ENCODE results near the gene ALDOB.

The ALDOB gene

GRCh38 chr9:101462558-101462957 is 27.0 kb upstream of the ALDOB start:
- H3K9ac ChIP-seq, result no peak overlapping the region
- H3K4me2 ChIP-seq, result no peak overlapping the region
- no peak for TF ChIP-seq Cebpa-rat (IDR thresholded peaks at IDR 0.05)
- H3K36me3 ChIP-seq, result no peaks in the 10 kb centered on the region
- no peaks in the 10 kb centered on the region for H4K20me1 ChIP-seq
- no peaks in the 10 kb centered on the region for H3K27me3 ChIP-seq
- peaks cover 0 to 10% (median 0%) of the 10 kb centered on the region in 10 experiments; a peak in 6 of 20 replicates for H3K4me1 ChIP-seq
- no peak overlapping the region for H3K27ac ChIP-seq
- H3K9me3 ChIP-seq (replicated peaks in 1 of 11), result no peaks in the 10 kb centered on the region
- no peak overlapping the region for H3K4me3 ChIP-seq

- no peaks in the 10 kb centered on the region for H4K20me1 ChIP-seq
- H3K36me3 ChIP-seq, result no peaks in the 10 kb centered on the region
- no peaks in the 10 kb centered on the region for H3K27me3 ChIP-seq
- no peak overlapping the region for H3K4me2 ChIP-seq
- peaks cover 0 to 11% (median 0%) of the 10 kb centered on the region in 10 experiments; a peak in 7 of 20 replicates for H3K4me1 ChIP-seq
- no peak overlapping the region for H3K27ac ChIP-seq
- no peak overlapping the region for H3K9ac ChIP-seq
- TF ChIP-seq Cebpa-rat (IDR thresholded peaks at IDR 0.05), result no peak
- H3K9me3 ChIP-seq (replicated peaks in 1 of 11), result no peaks in the 10 kb centered on the region
- H3K4me3 ChIP-seq, result no peak overlapping the region
Observed at GRCh38 chr9:101460965-101461364, 25.4 kb upstream of the ALDOB start.

- Histone ChIP-seq H4K20me1 (no peaks in the 10 kb centered on the region), H3K4me1 (peaks cover 0 to 6% (median 0%) of the 10 kb centered on the region in 10 experiments; a peak in 2 of 20 replicates), H3K9me3 (replicated peaks in 1 of 11) (no peaks in the 10 kb centered on the region), H3K9ac (no peak overlapping the region), H3K36me3 (no peaks in the 10 kb centered on the region), H3K4me3 (no peak overlapping the region), H3K4me2 (no peak overlapping the region), H3K27me3 (no peaks in the 10 kb centered on the region), H3K27ac (no peak overlapping the region)
- TF ChIP-seq Cebpa-rat (IDR thresholded peaks at IDR 0.05), result no peak
Observed at GRCh38 chr9:101458963-101459631, 23.5 kb upstream of the ALDOB start.

- H3K27me3 ChIP-seq, result no peaks in the 10 kb centered on the region
- H3K9ac ChIP-seq, result no peak overlapping the region
- H3K4me3 ChIP-seq, result no peak overlapping the region
- no peaks in the 10 kb centered on the region for H4K20me1 ChIP-seq
- TF ChIP-seq Cebpa-rat (IDR thresholded peaks at IDR 0.05), result no peak
- peaks cover 0 to 6% (median 0%) of the 10 kb centered on the region in 10 experiments; a peak in 2 of 20 replicates for H3K4me1 ChIP-seq
- no peak overlapping the region for H3K27ac ChIP-seq
- no peaks in the 10 kb centered on the region for H3K36me3 ChIP-seq
- no peak overlapping the region for H3K4me2 ChIP-seq
- H3K9me3 ChIP-seq (replicated peaks in 1 of 11), result peaks cover 14 to 19% (median 17%) of the 10 kb centered on the region in 11 experiments
Observed at GRCh38 chr9:101457003-101457402, 21.4 kb upstream of the ALDOB start.

- H4K20me1 ChIP-seq, result no peaks in the 10 kb centered on the region
- H3K36me3 ChIP-seq, result no peaks in the 10 kb centered on the region
- H3K9me3 ChIP-seq (replicated peaks in 1 of 11), result peaks cover 21 to 29% (median 25%) of the 10 kb centered on the region in 11 experiments
- H3K4me1 ChIP-seq, result peaks cover 0 to 6% (median 0%) of the 10 kb centered on the region in 10 experiments; a peak in 2 of 20 replicates
- no peak overlapping the region for H3K4me2 ChIP-seq
- no peak overlapping the region for H3K27ac ChIP-seq
- H3K27me3 ChIP-seq, result no peaks in the 10 kb centered on the region
- H3K4me3 ChIP-seq, result no peak overlapping the region
- TF ChIP-seq Cebpa-rat (IDR thresholded peaks at IDR 0.05), result no peak
- H3K9ac ChIP-seq, result no peak overlapping the region
Observed at GRCh38 chr9:101455656-101456240, 20.2 kb upstream of the ALDOB start.

GRCh38 chr9:101453776-101454570 is 18.4 kb upstream of the ALDOB start:
- Histone ChIP-seq H3K4me2 (no peak overlapping the region), H4K20me1 (no peaks in the 10 kb centered on the region)
- no peak for TF ChIP-seq Cebpa-rat (IDR thresholded peaks at IDR 0.05)

GRCh38 chr9:101451498-101451897 is 15.9 kb upstream of the ALDOB start:
- Histone ChIP-seq H3K36me3 (no peaks in the 10 kb centered on the region), H3K4me1 (peaks cover 0 to 6% (median 0%) of the 10 kb centered on the region in 10 experiments; a peak in 2 of 20 replicates), H3K27ac (no peak overlapping the region), H3K4me3 (no peak overlapping the region), H4K20me1 (no peaks in the 10 kb centered on the region), H3K9ac (no peak overlapping the region), H3K27me3 (no peaks in the 10 kb centered on the region), H3K9me3 (replicated peaks in 1 of 11) (peaks cover 21 to 33% (median 28%) of the 10 kb centered on the region in 11 experiments), H3K4me2 (no peak overlapping the region)
- TF ChIP-seq Cebpa-rat (IDR thresholded peaks at IDR 0.05), result no peak

More at GRCh38 chr9:101453776-101454570, 18.4 kb upstream of the ALDOB start:
- Histone ChIP-seq H3K4me1 (peaks cover 0 to 6% (median 0%) of the 10 kb centered on the region in 10 experiments; a peak in 2 of 20 replicates), H3K9me3 (replicated peaks in 1 of 11) (peaks cover 21 to 33% (median 28%) of the 10 kb centered on the region in 11 experiments), H3K9ac (no peak overlapping the region), H3K4me3 (no peak overlapping the region), H3K27ac (no peak overlapping the region), H3K36me3 (no peaks in the 10 kb centered on the region), H3K27me3 (no peaks in the 10 kb centered on the region)

- peaks cover 0 to 4% (median 0%) of the 10 kb centered on the region in 10 experiments; a peak in 2 of 20 replicates for H3K4me1 ChIP-seq
- H3K9me3 ChIP-seq (replicated peaks in 1 of 11), result peaks cover 21 to 33% (median 28%) of the 10 kb centered on the region in 11 experiments
- no peak for TF ChIP-seq Cebpa-rat (IDR thresholded peaks at IDR 0.05)
Observed at GRCh38 chr9:101450931-101451330, 15.4 kb upstream of the ALDOB start.

GRCh38 chr9:101449071-101449721 is 13.6 kb upstream of the ALDOB start:
- TF ChIP-seq Cebpa-rat (IDR thresholded peaks at IDR 0.05), result no peak
- Histone ChIP-seq H3K4me3 (no peak overlapping the region), H3K9ac (no peak overlapping the region), H3K36me3 (no peaks in the 10 kb centered on the region), H3K27me3 (no peaks in the 10 kb centered on the region), H3K4me1 (no peaks in the 10 kb centered on the region), H3K9me3 (replicated peaks in 1 of 11) (peaks cover 21 to 33% (median 28%) of the 10 kb centered on the region in 11 experiments), H3K4me2 (no peak overlapping the region), H4K20me1 (no peaks in the 10 kb centered on the region), H3K27ac (no peak overlapping the region)

More at GRCh38 chr9:101450931-101451330, 15.4 kb upstream of the ALDOB start:
- H3K27me3 ChIP-seq, result no peaks in the 10 kb centered on the region
- H3K4me2 ChIP-seq, result no peak overlapping the region
- H4K20me1 ChIP-seq, result no peaks in the 10 kb centered on the region
- H3K9ac ChIP-seq, result no peak overlapping the region
- no peak overlapping the region for H3K4me3 ChIP-seq
- no peaks in the 10 kb centered on the region for H3K36me3 ChIP-seq
- H3K27ac ChIP-seq, result no peak overlapping the region
